NCI-H748 treated with DMSO at 0.1 percent for 48 hours (cell line): ENCODE results near the gene PUS1.

Experiments
- DNase-seq: peaks from one replicate; lab custom pipeline; 2025; lab: John Stamatoyannopoulos, UW

Gene PUS1

DNA sequence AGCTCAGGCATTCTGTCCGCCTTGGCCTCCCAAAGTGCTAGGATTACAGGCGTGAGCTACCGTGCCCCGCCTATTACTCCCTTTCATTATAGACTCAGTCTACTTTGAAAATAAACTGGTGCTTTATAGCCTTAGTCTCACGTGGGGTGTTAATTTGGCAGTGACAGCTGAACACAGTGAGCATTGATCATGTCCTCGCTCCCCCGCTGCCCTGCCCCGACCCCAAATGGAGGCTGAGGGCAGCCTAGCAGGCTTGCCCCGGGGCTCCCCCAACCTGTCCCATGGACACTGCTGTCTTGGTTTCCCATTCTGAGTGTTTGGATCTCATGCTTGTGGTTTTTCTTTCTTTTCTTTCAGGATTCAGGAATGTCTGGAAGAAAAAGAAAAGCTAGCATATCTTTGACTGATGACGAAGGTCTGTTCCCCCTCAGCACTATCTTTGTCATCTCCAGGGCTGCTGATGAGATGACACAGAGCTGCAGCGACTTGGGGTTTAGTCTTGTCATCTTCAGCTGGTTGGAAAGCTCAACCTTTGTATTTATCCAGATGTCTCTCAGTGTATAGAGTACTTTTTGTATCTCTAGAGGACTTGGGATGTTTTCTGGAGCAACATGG lies 62.8 kb downstream of the PUS1 start:
- no peak for DNase-seq

DNA sequence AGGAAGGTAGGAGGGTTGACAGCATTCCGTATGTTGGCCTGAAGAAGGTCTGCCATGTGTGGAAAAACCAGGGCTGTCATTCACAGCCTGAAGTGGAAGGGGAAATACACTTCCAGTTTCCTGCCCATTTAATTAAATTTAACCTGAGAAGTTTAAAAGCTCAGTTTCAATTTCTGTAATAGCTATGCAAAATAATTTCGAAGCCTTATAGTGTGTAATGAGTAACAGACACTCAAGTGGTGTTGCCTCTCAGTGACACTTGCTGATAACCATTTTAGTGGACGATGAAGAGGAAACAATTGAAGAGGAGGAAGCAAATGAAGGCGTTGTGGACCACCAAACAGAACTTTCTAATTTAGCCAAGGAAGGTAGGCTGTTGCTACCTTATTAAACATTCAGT lies 65.5 kb downstream of the PUS1 start:
- no peak for DNase-seq
